LNCAP (cell line): ENCODE measurements around the gene RGS5.

ENCODE experiments used
- CTCF ChIP-seq: fragments of 450-650 bp; IDR thresholded peaks from 2 replicates; pipeline ENCODE4 v1.5.1; 2017; ENCODE audit warnings: mild to moderate bottlenecking

Gene RGS5

GRCh38 chr1:163161841-163162240 lies 40.9 kb downstream of the RGS5 start:
- no peak for TF ChIP-seq CTCF

- TF ChIP-seq CTCF = no peak
These were observed 41.4 kb downstream of the RGS5 start for GRCh38 chr1:163161337-163161736.

GRCh38 chr1:163155606-163156005 lies 47.1 kb downstream of the RGS5 start:
- TF ChIP-seq CTCF = no peak

- no peak for TF ChIP-seq CTCF
These were observed 53.8 kb downstream of the RGS5 start for GRCh38 chr1:163148911-163149310.

- no peak for TF ChIP-seq CTCF
These were observed 55.7 kb downstream of the RGS5 start for GRCh38 chr1:163147019-163147418.

GRCh38 chr1:163145435-163145834 lies 57.3 kb downstream of the RGS5 start:
- no peak for TF ChIP-seq CTCF

- no peak for TF ChIP-seq CTCF
These were observed 58.3 kb downstream of the RGS5 start for GRCh38 chr1:163144418-163144817.

GRCh38 chr1:163142152-163142551 lies 60.6 kb downstream of the RGS5 start:
- no peak for TF ChIP-seq CTCF
